CD4-positive, CD25-positive, alpha-beta regulatory T cell (primary cell): ENCODE measurements around the gene JADE2. TPM values are rescaled to one million over a fixed set of nuclear protein-coding genes. Genes with fewer than 3 reads are reported as not detected.

Experiments used
- ATAC-seq, 2 donors: fragments of 150-1000 bp; cut with Tn5 transposase; one replicate each; pipeline ENCODE4 v1.10.0; 2021; ENCODE audit warnings: low read depth in 2 of 2, moderate number of reproducible peaks in 2 of 2, moderate library complexity in 1 of 2
- DNase-seq, 3 donors: peaks; one replicate each; pipeline versions ENCODE4 v3.0.0 to v3.0.0-alpha.2; 2012 to 2022; ENCODE audit warnings: mixed read lengths in 1 of 3
- H3K27ac ChIP-seq: one replicate; pipeline ENCODE4 v1.7.0; 2013; ENCODE audit warnings: mild to moderate bottlenecking, low read length; ENCODE audit not compliant: insufficient read depth, poor library complexity, severe bottlenecking
- H3K27me3 ChIP-seq: one replicate; pipeline ENCODE4 v1.7.0; 2013; ENCODE audit warnings: low read length; ENCODE audit not compliant: control insufficient read depth, insufficient read depth
- H3K36me3 ChIP-seq: one replicate; pipeline ENCODE4 v1.7.0; 2013; ENCODE audit warnings: mild to moderate bottlenecking, low read length, moderate library complexity; ENCODE audit not compliant: control insufficient read depth, insufficient read depth
- H3K4me1 ChIP-seq: 2 replicates; pipeline ENCODE4 v1.7.0; 2013; ENCODE audit warnings: mild to moderate bottlenecking, low read length; ENCODE audit not compliant: insufficient read depth, control insufficient read depth, poor library complexity, severe bottlenecking
- H3K4me3 ChIP-seq: one replicate; pipeline ENCODE4 v1.7.0; 2013; ENCODE audit warnings: low read depth, mild to moderate bottlenecking, low read length, moderate library complexity
- H3K9me3 ChIP-seq, 2 experiments: 1 replicate in 1 of 2; 2 replicates in 1 of 2; pipeline ENCODE4 v1.7.0; 2013; ENCODE audit warnings: low read length in 2 of 2, mild to moderate bottlenecking in 1 of 2, moderate library complexity in 1 of 2; ENCODE audit not compliant: control insufficient read depth in 2 of 2
- H3K27ac Mint-ChIP-seq, 3 donors: one replicate each; pipeline ENCODE4 v1.8.0; 2020 to 2022; ENCODE audit warnings: mild to moderate bottlenecking in 3 of 3, mixed read lengths in 3 of 3, moderate library complexity in 2 of 3
- H3K27me3 Mint-ChIP-seq: one replicate; pipeline ENCODE4 v1.8.0; 2022; ENCODE audit warnings: mild to moderate bottlenecking, mixed read lengths
- H3K36me3 Mint-ChIP-seq: one replicate; pipeline ENCODE4 v1.8.0; 2020; ENCODE audit warnings: mixed read lengths
- H3K4me1 Mint-ChIP-seq, 4 donors: one replicate each; pipeline ENCODE4 v1.8.0; 2020 to 2022; ENCODE audit warnings: mixed read lengths in 4 of 4, mild to moderate bottlenecking in 1 of 4
- H3K4me3 Mint-ChIP-seq, 4 donors: one replicate each; pipeline ENCODE4 v1.8.0; 2020 to 2022; ENCODE audit warnings: mild to moderate bottlenecking in 4 of 4, mixed read lengths in 4 of 4, moderate library complexity in 3 of 4
- H3K9me3 Mint-ChIP-seq, 7 donors: one replicate each; pipeline ENCODE4 v1.8.0; 2020 to 2022; ENCODE audit warnings: mixed read lengths in 7 of 7, mild to moderate bottlenecking in 3 of 7, moderate library complexity in 2 of 7
- polyA plus RNA-seq, 4 donors: library from polyadenylated mRNA; unstranded; fragments of 300-500 nt; fragmentation: Illumina TruSeq; gene quantifications; one replicate each; pipeline ENCODE4 v1.2.3, GENCODE V29; 2021
- total RNA-seq: library from RNA; stranded (reverse); gene quantifications from one replicate; pipeline ENCODE4 v1.2.3, GENCODE V29; 2022

JADE2 gene
- total and polyA plus RNA-seq, 5 donors from 2014 or later, result 19.2 to 162 (median 25.9) TPM

- peak overlapping the region in 2 of 3 donors; percentile 27 to 44 for H3K27ac Mint-ChIP-seq
- H3K4me1 ChIP-seq, result no peaks in the 10 kb centered on the region
- DNase-seq (peak; percentile 55 to 78 (median 72)), ATAC-seq (peak; percentile 46 to 59)
- H3K36me3 Mint-ChIP-seq, result peaks cover 32% of the 10 kb centered on the region
- no peaks in the 10 kb centered on the region for H3K9me3 ChIP-seq
- no peaks in the 10 kb centered on the region for H3K27me3 ChIP-seq
- H3K27ac ChIP-seq, result no peak overlapping the region
- peaks cover 2 to 26% (median 6%) of the 10 kb centered on the region in 4 donors for H3K4me1 Mint-ChIP-seq
- no peak overlapping the region for H3K4me3 ChIP-seq
- no peaks in the 10 kb centered on the region for H3K9me3 Mint-ChIP-seq
- no peaks in the 10 kb centered on the region for H3K27me3 Mint-ChIP-seq
- H3K4me3 Mint-ChIP-seq, result no peak overlapping the region
- peaks cover 85% of the 10 kb centered on the region for H3K36me3 ChIP-seq
Measured at GRCh38 chr5:134577796-134578577, 52.5 kb downstream of the JADE2 start.

- Histone ChIP-seq H3K36me3 (peaks cover 77% of the 10 kb centered on the region), H3K4me3 (no peak overlapping the region), H3K4me1 (no peaks in the 10 kb centered on the region), H3K9me3 (no peaks in the 10 kb centered on the region), H3K27ac (no peak overlapping the region), H3K27me3 (no peaks in the 10 kb centered on the region)
- DNase-seq, result no peak
- Mint-ChIP-seq H3K9me3 (no peaks in the 10 kb centered on the region), H3K27me3 (no peaks in the 10 kb centered on the region), H3K4me3 (no peak overlapping the region), H3K4me1 (peaks cover 5 to 29% (median 6%) of the 10 kb centered on the region in 4 donors), H3K27ac (no peak overlapping the region), H3K36me3 (peaks cover 32% of the 10 kb centered on the region)
- no peak for ATAC-seq
Measured at GRCh38 chr5:134578578-134579283, 53.3 kb downstream of the JADE2 start.

- peaks cover 71% of the 10 kb centered on the region for H3K36me3 ChIP-seq
- H3K4me3 Mint-ChIP-seq, result no peak overlapping the region
- H3K27ac ChIP-seq, result no peak overlapping the region
- no peaks in the 10 kb centered on the region for H3K9me3 ChIP-seq
- H3K4me1 ChIP-seq, result no peaks in the 10 kb centered on the region
- H3K27me3 Mint-ChIP-seq, result no peaks in the 10 kb centered on the region
- no peak for DNase-seq
- H3K36me3 Mint-ChIP-seq, result peaks cover 29% of the 10 kb centered on the region
- ATAC-seq, result no peak
- H3K27ac Mint-ChIP-seq, result peak overlapping the region in 1 of 3 donors; percentile 63
- H3K4me1 Mint-ChIP-seq, result peaks cover 5 to 29% (median 6%) of the 10 kb centered on the region in 4 donors
- no peaks in the 10 kb centered on the region for H3K27me3 ChIP-seq
- no peaks in the 10 kb centered on the region for H3K9me3 Mint-ChIP-seq
- no peak overlapping the region for H3K4me3 ChIP-seq
Measured at GRCh38 chr5:134579284-134579771, 53.9 kb downstream of the JADE2 start.

- H3K9me3 Mint-ChIP-seq, result no peaks in the 10 kb centered on the region
- Histone ChIP-seq H3K9me3 (no peaks in the 10 kb centered on the region), H3K4me1 (no peaks in the 10 kb centered on the region), H3K27ac (no peak overlapping the region), H3K36me3 (peaks cover 64% of the 10 kb centered on the region), H3K27me3 (no peaks in the 10 kb centered on the region), H3K4me3 (no peak overlapping the region)
- H3K36me3 Mint-ChIP-seq, result peaks cover 24% of the 10 kb centered on the region
- ATAC-seq (no peak), DNase-seq (no peak)
- peaks cover 5 to 28% (median 6%) of the 10 kb centered on the region in 4 donors for H3K4me1 Mint-ChIP-seq
- no peaks in the 10 kb centered on the region for H3K27me3 Mint-ChIP-seq
- no peak overlapping the region for H3K4me3 Mint-ChIP-seq
- no peak overlapping the region for H3K27ac Mint-ChIP-seq
Measured at GRCh38 chr5:134580001-134580460, 54.6 kb downstream of the JADE2 start.

- Mint-ChIP-seq H3K36me3 (peaks cover 19% of the 10 kb centered on the region), H3K4me1 (peaks cover 3 to 24% (median 6%) of the 10 kb centered on the region in 4 donors), H3K27ac (peak overlapping the region in 1 of 3 donors; percentile 33), H3K4me3 (no peak overlapping the region), H3K27me3 (no peaks in the 10 kb centered on the region), H3K9me3 (peaks cover 0 to 1% (median 0%) of the 10 kb centered on the region in 7 donors)
- ATAC-seq (no peak), DNase-seq (no peak)
- H3K4me3 ChIP-seq, result no peak overlapping the region
- peaks cover 51% of the 10 kb centered on the region for H3K36me3 ChIP-seq
- no peaks in the 10 kb centered on the region for H3K27me3 ChIP-seq
- H3K27ac ChIP-seq, result no peak overlapping the region
- no peaks in the 10 kb centered on the region for H3K4me1 ChIP-seq
- H3K9me3 ChIP-seq, result no peaks in the 10 kb centered on the region
Measured at GRCh38 chr5:134581241-134581981, 55.9 kb downstream of the JADE2 start.

GRCh38 chr5:134582281-134582680 lies 56.8 kb downstream of the JADE2 start:
- H3K27ac Mint-ChIP-seq, result no peak overlapping the region
- no peak overlapping the region for H3K27ac ChIP-seq
- peaks cover 7% of the 10 kb centered on the region for H3K4me1 ChIP-seq
- H3K4me1 Mint-ChIP-seq, result peaks cover 6 to 24% (median 8%) of the 10 kb centered on the region in 4 donors
- H3K4me3 Mint-ChIP-seq, result no peak overlapping the region
- peaks cover 17% of the 10 kb centered on the region for H3K36me3 Mint-ChIP-seq
- H3K27me3 ChIP-seq, result no peaks in the 10 kb centered on the region
- H3K9me3 ChIP-seq, result no peaks in the 10 kb centered on the region
- no peak overlapping the region for H3K4me3 ChIP-seq
- ATAC-seq (no peak), DNase-seq (no peak)
- H3K27me3 Mint-ChIP-seq, result no peaks in the 10 kb centered on the region
- H3K36me3 ChIP-seq, result peaks cover 43% of the 10 kb centered on the region
- H3K9me3 Mint-ChIP-seq, result peaks cover 0 to 1% (median 0%) of the 10 kb centered on the region in 7 donors

- DNase-seq, result no peak
- peaks cover 1 to 19% (median 5%) of the 10 kb centered on the region in 4 donors for H3K4me1 Mint-ChIP-seq
- no peaks in the 10 kb centered on the region for H3K27me3 Mint-ChIP-seq
- no peak overlapping the region for H3K4me3 ChIP-seq
- H3K27ac ChIP-seq, result no peak overlapping the region
- H3K9me3 ChIP-seq, result no peaks in the 10 kb centered on the region
- H3K36me3 Mint-ChIP-seq, result peaks cover 13% of the 10 kb centered on the region
- peaks cover 8% of the 10 kb centered on the region for H3K4me1 ChIP-seq
- peaks cover 38% of the 10 kb centered on the region for H3K36me3 ChIP-seq
- no peak overlapping the region for H3K4me3 Mint-ChIP-seq
- no peaks in the 10 kb centered on the region for H3K27me3 ChIP-seq
- no peak overlapping the region for H3K27ac Mint-ChIP-seq
- H3K9me3 Mint-ChIP-seq, result peaks cover 0 to 1% (median 0%) of the 10 kb centered on the region in 7 donors
- no peak for ATAC-seq
Measured at GRCh38 chr5:134582941-134583340, 57.5 kb downstream of the JADE2 start.
